Stomach (tissue), 9 donors: Measurements from ENCODE around the gene LY6G5C. TPM values are rescaled to one million over a fixed set of nuclear protein-coding genes. Genes with fewer than 3 reads are reported as not detected.
A peak's percentile ranks its signal among the peaks of the same experiment; 100 is the strongest.

Source experiments
- DNase-seq, 2 donors: peaks; one replicate each; pipeline versions ENCODE4 v3.0.0 to v3.0.0-alpha.2; 2013 to 2019
- H3K27ac ChIP-seq, 5 donors: fragments of 200-600 bp in 4 of 5; sonication (generic) in 4 of 5; one replicate each; pipeline ENCODE4 v1.5.1; 2013 to 2019; ENCODE audit warnings: mild to moderate bottlenecking in 1 of 5, moderate library complexity in 1 of 5
- H3K27me3 ChIP-seq, 3 donors: fragments of 200-600 bp; sonication (generic); one replicate each; pipeline ENCODE4 v1.5.1; 2017 to 2019; ENCODE audit warnings: mixed run types in 1 of 3
- H3K36me3 ChIP-seq, 4 donors: fragments of 200-600 bp; sonication (generic); 1 replicate in 3 of 4; 2 replicates in 1 of 4; pipeline ENCODE4 v1.5.1; 2016 to 2019
- H3K4me1 ChIP-seq, 4 donors: fragments of 200-600 bp; sonication (generic); one replicate each; pipeline ENCODE4 v1.5.1; 2016 to 2019
- H3K4me3 ChIP-seq, 4 donors: fragments of 200-600 bp; sonication (generic) in 3 of 4; one replicate each; pipeline ENCODE4 v1.5.1; 2016 to 2019; ENCODE audit warnings: mild to moderate bottlenecking in 1 of 4
- H3K9me3 ChIP-seq, 4 donors: fragments of 200-600 bp; sonication (generic); one replicate each; pipeline ENCODE4 v1.5.1; 2016 to 2019
- CTCF ChIP-seq, 7 experiments: fragments of 450-650 bp in 4 of 7; fragments of 200-600 bp in 3 of 7; sonication (generic) in 3 of 7; IDR thresholded peaks; one replicate each; pipeline ENCODE4 v1.5.1; 2016 to 2019; ENCODE audit warnings: antibody characterized with exemption in 7 of 7, control low read depth in 2 of 7, mild to moderate bottlenecking in 1 of 7
- EP300 ChIP-seq: sonication (generic); formaldehyde crosslinking; IDR thresholded peaks from one replicate; pipeline ENCODE4 v1.6.1; 2017; ENCODE audit warnings: antibody characterized with exemption
- POLR2A ChIP-seq, 4 donors: fragments of 450-650 bp; IDR thresholded peaks; one replicate each; pipeline ENCODE4 v1.6.1; 2016; ENCODE audit warnings: antibody characterized with exemption in 4 of 4, control low read depth in 2 of 4, mild to moderate bottlenecking in 1 of 4, moderate library complexity in 1 of 4
- POLR2AphosphoS5 ChIP-seq, 3 donors: sonication (generic); formaldehyde crosslinking; IDR thresholded peaks; one replicate each; pipeline ENCODE4 v1.6.1; 2016; ENCODE audit warnings: antibody characterized with exemption in 3 of 3
- WGBS, 5 donors: extraction: QIAGEN DNeasy Blood & Tissue Kit in 3 of 5; methylation state at CpG; one replicate each; pipeline versions ENCODE4 v1.1.5 to v1.1.7; 2013 to 2018; 5-methylcytosine and 5-hydroxymethylcytosine counted together
- intact Hi-C: fragments of 100-400 bp; cut with DNase I; formaldehyde crosslinking; loops from one replicate; pipeline ENCODE4 v1.15.1; 2023; ENCODE audit warnings: low total_unique reads
- polyA plus RNA-seq, 3 donors: library from polyadenylated mRNA; stranded (reverse); fragments of 200-250 nt; gene quantifications; one replicate each; pipeline ENCODE4 v1.2.3, GENCODE V29; 2013
- total RNA-seq, 5 donors: library from RNA; depleted of rRNA; stranded (reverse); fragments of >200 nt; gene quantifications; one replicate each; pipeline versions ENCODE4 v1.1.0 to v1.2.3, GENCODE V29; 2014 to 2016
- donor health status: healthy with polysubstance abuse.
- donor health status: Bipolar disorder and iron deficiency.
- donor health status: healthy.

LY6G5C gene
- total and polyA plus RNA-seq, 8 donors = 1.8 to 4.9 (median 2.7) TPM; not detected in 5

- peaks cover 5 to 37% (median 31%) of the 10 kb centered on the region in 4 donors for H3K36me3 ChIP-seq
- 0 to 1% (median 1%) methylated on average over 10 of the region's 10 CpGs for WGBS, 5 donors
- H3K27me3 ChIP-seq = no peaks in the 10 kb centered on the region
- no peak for DNase-seq
- peak overlapping the region; percentile 63 to 83 (median 70) for H3K4me3 ChIP-seq
- TF ChIP-seq POLR2A (IDR thresholded peaks at IDR 0.05) = no peak
- no peak for TF ChIP-seq CTCF (IDR thresholded peaks at IDR 0.05)
- TF ChIP-seq EP300 = no peak
- no peak for TF ChIP-seq POLR2AphosphoS5 (IDR thresholded peaks at IDR 0.05)
- H3K27ac ChIP-seq = peak overlapping the region; percentile 94 to 99 (median 97)
- peaks cover 11 to 44% (median 26%) of the 10 kb centered on the region in 4 donors for H3K4me1 ChIP-seq
- intact Hi-C loops = no loop called here
- H3K9me3 ChIP-seq = no peaks in the 10 kb centered on the region
These were observed 21.5 kb upstream of the LY6G5C start for GRCh38 chr6:31702405-31702818.

GRCh38 chr6:31701666-31702404 lies 21.0 kb upstream of the LY6G5C start:
- DNase-seq = peak in 1 of 2 donors; percentile 45
- peaks cover 11 to 44% (median 26%) of the 10 kb centered on the region in 4 donors for H3K4me1 ChIP-seq
- H3K36me3 ChIP-seq = peaks cover 7 to 42% (median 37%) of the 10 kb centered on the region in 4 donors
- no peak for TF ChIP-seq EP300
- TF ChIP-seq POLR2AphosphoS5 (IDR thresholded peaks at IDR 0.05) = no peak
- no peak for TF ChIP-seq POLR2A (IDR thresholded peaks at IDR 0.05)
- no peak for TF ChIP-seq CTCF (IDR thresholded peaks at IDR 0.05)
- 16 to 27% (median 24%) methylated on average over 7 of the region's 7 CpGs for WGBS, 5 donors
- H3K27ac ChIP-seq = peak overlapping the region; percentile 22 to 99 (median 97)
- H3K4me3 ChIP-seq = peak overlapping the region; percentile 63 to 83 (median 70)
- intact Hi-C loops = no loop called here
- no peaks in the 10 kb centered on the region for H3K9me3 ChIP-seq
- no peaks in the 10 kb centered on the region for H3K27me3 ChIP-seq

DNA sequence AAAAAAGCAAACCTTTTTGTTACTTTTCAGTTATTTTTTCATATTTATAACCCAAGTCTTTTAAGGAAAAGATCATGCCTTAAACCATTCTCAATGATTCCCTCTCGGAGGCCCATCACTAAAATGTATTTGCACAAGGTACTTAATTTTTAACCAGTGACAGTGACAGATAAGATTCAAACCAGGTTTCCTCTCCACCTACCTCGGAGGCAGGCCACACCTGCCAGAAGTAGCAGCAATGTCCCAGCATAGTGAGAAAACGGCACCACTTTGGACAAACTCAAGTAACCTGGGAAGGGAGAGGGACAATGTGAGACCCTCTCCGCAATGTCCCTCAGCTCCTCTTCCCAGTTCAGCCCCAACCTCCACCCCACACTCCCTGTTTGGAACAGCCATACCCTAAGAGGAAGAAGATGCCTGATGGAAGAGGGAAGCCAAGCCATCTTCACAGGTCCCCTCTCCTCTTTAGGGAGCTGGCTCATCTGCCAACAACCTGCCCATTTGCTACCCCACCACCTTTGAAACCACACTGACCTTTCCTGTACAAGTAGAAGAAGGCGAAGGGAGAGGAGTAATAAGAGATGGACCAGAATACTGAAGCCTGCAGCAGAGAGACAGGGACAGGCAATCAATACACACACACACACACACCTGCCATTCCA lies 20.0 kb upstream of the LY6G5C start:
- Histone ChIP-seq H3K4me1 (peaks cover 11 to 44% (median 26%) of the 10 kb centered on the region in 4 donors), H3K36me3 (peaks cover 15 to 52% (median 46%) of the 10 kb centered on the region in 4 donors), H3K27me3 (no peaks in the 10 kb centered on the region), H3K4me3 (peak overlapping the region in 2 of 4 donors; percentile 63 to 83), H3K9me3 (no peaks in the 10 kb centered on the region), H3K27ac (peak overlapping the region in 1 of 5 donors; percentile 51)
- no peak for DNase-seq
- WGBS, 5 donors = 61 to 82% (median 70%) methylated on average over 5 of the region's 5 CpGs
- no peak for TF ChIP-seq CTCF (IDR thresholded peaks at IDR 0.05)
- no peak for TF ChIP-seq POLR2AphosphoS5 (IDR thresholded peaks at IDR 0.05)
- no peak for TF ChIP-seq POLR2A (IDR thresholded peaks at IDR 0.05)
- TF ChIP-seq EP300 = no peak
- intact Hi-C loops = no loop called here

GRCh38 chr6:31697555-31697954 lies 16.7 kb upstream of the LY6G5C start:
- no peak for DNase-seq
- no peak overlapping the region for H3K27ac ChIP-seq

More at GRCh38 chr6:31697555-31697954, 16.7 kb upstream of the LY6G5C start:
- peaks cover 11 to 36% (median 20%) of the 10 kb centered on the region in 4 donors for H3K4me1 ChIP-seq
- H3K4me3 ChIP-seq = no peak overlapping the region
- H3K27me3 ChIP-seq = no peaks in the 10 kb centered on the region
- 35 to 45% (median 39%) methylated on average over 3 of the region's 3 CpGs for WGBS, 5 donors
- peaks cover 42 to 85% (median 80%) of the 10 kb centered on the region in 4 donors for H3K36me3 ChIP-seq
- intact Hi-C loops = no loop called here
- H3K9me3 ChIP-seq = no peaks in the 10 kb centered on the region
- TF ChIP-seq POLR2A (IDR thresholded peaks at IDR 0.05) (no peak), EP300 (no peak), POLR2AphosphoS5 (IDR thresholded peaks at IDR 0.05) (no peak), CTCF (IDR thresholded peaks at IDR 0.05) (no peak)
